ENCODE data around the gene CMTM5.
"Not testable (repeated sequence)": the region's sequence is repeated elsewhere in the genome, so short reads cannot be mapped to it uniquely, and the experiment has no call there.

The CMTM5 gene

GRCh38 chr14:23415821-23416778 lies 39.3 kb downstream of the CMTM5 start:
- no peak for DNase-seq

GRCh38 chr14:23416801-23417200 lies 40.0 kb downstream of the CMTM5 start:
- DNase-seq = no peak

GRCh38 chr14:23417269-23417668 lies 40.4 kb downstream of the CMTM5 start:
- DNase-seq = not testable (repeated sequence)

GRCh38 chr14:23418021-23418420 lies 41.2 kb downstream of the CMTM5 start:
- no peak for DNase-seq

GRCh38 chr14:23419646-23420045 lies 42.8 kb downstream of the CMTM5 start:
- not testable (repeated sequence) for DNase-seq

- no peak for DNase-seq
These were observed 44.7 kb downstream of the CMTM5 start for GRCh38 chr14:23421594-23421993.

GRCh38 chr14:23423657-23424056 lies 46.8 kb downstream of the CMTM5 start:
- no peak for DNase-seq

- no peak for DNase-seq
These were observed 48.3 kb downstream of the CMTM5 start for GRCh38 chr14:23425169-23425568.

- not testable (repeated sequence) for DNase-seq
These were observed 49.0 kb downstream of the CMTM5 start for GRCh38 chr14:23425798-23426197.

- no peak for DNase-seq
These were observed 52.0 kb downstream of the CMTM5 start for GRCh38 chr14:23428686-23429495.
